ENCODE measurements around the gene PHF12. TPM values are rescaled to one million over a fixed set of nuclear protein-coding genes. Genes with fewer than 3 reads are reported as not detected.

Gene PHF12
- total and polyA plus RNA-seq, 10 of the 15 experiments (the other 5 are each of a cell fraction or from before 2014, with no cell fraction given): 1.3 to 43.9 (median 19.2) TPM

DNA sequence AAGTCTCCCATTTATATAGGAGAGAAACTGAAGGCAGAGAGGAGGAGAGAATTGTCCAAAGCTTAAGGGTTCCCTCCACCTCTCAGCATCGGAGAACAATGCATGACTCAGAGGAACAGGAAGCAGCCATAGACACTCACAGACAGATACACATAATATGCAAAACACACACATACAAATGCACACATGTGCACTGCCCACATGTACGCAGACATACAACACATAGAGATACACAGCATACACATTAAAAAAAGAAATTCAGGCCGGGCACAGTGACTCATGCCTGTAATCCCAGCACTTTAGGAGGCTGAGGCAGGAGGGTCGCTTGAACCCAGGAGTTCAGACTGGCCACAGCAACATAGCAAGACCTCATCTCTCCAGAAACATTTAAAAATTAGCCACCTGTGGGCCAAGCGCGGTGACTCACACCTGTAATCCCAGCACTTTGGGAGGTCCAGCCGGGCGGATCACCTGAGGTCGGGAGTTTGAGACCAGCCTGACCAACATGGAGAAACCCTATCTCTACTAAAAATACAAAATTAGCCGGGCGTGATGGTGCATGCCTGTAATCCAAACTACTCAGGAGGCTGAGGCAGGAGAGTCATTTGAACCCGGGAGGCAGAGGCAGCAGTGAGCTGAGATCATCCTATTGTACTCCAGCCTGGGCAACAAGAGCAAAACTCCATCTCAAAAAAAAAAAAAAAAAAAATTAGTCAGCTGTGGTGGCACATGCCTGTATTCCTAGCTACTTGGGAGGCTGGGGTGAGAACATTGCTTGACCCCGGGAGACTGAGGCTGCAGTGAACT lies 85.2 kb downstream of the PHF12 start:
- ChIA-PET POLR2A (interaction anchor here (0.6 to 1.0 kb wide), 3 partner anchors 23 to 1555 kb away, joined by 3 to 4 read pairs (median 3); partner anchors contain the start of gene FAM222B), RAD21 (ENCODE audit: unreplicated experiment) (interaction anchor here (0.7 to 2.4 kb wide), 4 partner anchors 13 to 139 kb away, joined by 4 to 7 read pairs (median 5); no protein-coding TSS in a partner anchor), SMC1A (ENCODE audit: uncharacterized antibody, unreplicated experiment) (interaction anchor here (0.9 to 4.0 kb wide), 2 partner anchors 27 to 103 kb away, joined by 3 to 19 read pairs; no protein-coding TSS in a partner anchor), CTCF (interaction anchor here (0.7 to 2.2 kb wide), 6 partner anchors 14 to 219 kb away, joined by 3 to 12 read pairs (median 4); no protein-coding TSS in a partner anchor)
- Histone ChIP-seq H2AFZ (ENCODE audit: control insufficient read depth, low read depth, low read length) (peak overlapping the region; percentile 48), H4K20me1 (ENCODE audit: control insufficient read depth, insufficient read depth) (no peaks in the 10 kb centered on the region), H3K27ac (ENCODE audit: control insufficient read depth, insufficient read depth) (peak overlapping the region; percentile 31; the same call in 1 of the 2 replicates), H3K9me3 (replicated peaks; ENCODE audit: control insufficient read depth, insufficient read depth, low read length) (no peaks in the 10 kb centered on the region), H3K36me3 (ENCODE audit: control insufficient read depth in 2 of 2, insufficient read depth in 2 of 2, low read length in 1 of 2) (no peaks in the 10 kb centered on the region; a peak in 1 of 4 replicates), H3K79me2 (ENCODE audit: control insufficient read depth, insufficient read depth, low read length) (no peaks in the 10 kb centered on the region), H3K4me2 (ENCODE audit: control insufficient read depth, insufficient read depth) (peak overlapping the region; percentile 22; the same call in 1 of the 2 replicates), H3K4me3 (no peak overlapping the region), H3K4me1 (ENCODE audit: control insufficient read depth, insufficient read depth, low read length) (peaks cover 13% of the 10 kb centered on the region), H3K9ac (ENCODE audit: control insufficient read depth, insufficient read depth, low read length) (peak overlapping the region; percentile 32), H3K27me3 (replicated peaks in 1 of 2; ENCODE audit: control insufficient read depth in 2 of 2, insufficient read depth in 2 of 2, low read length in 1 of 2) (no peaks in the 10 kb centered on the region)
- FAIRE-seq (peak; percentile 94), ATAC-seq (peak; percentile 91), DNase-seq (ENCODE audit: low read depth, low spot score) (no peak)
- intact Hi-C loops (cut with micrococcal nuclease; ENCODE audit: unreplicated experiment): no loop called here
- no TSS peak for BruUV-seq (replicated peaks)
- in situ Hi-C loops (cut with MboI): no loop called here
- 68% methylated on average over 13 of the region's 13 CpGs for WGBS (ENCODE audit: insufficient coverage, insufficient replicate concordance, low lambda C conversion rate, missing lambda C conversion rate)
- TF ChIP-seq PAX5 (IDR thresholded peaks at IDR 0.05; ENCODE audit: borderline replicate concordance, low read depth, low read length) (no peak), CBX5 (IDR thresholded peaks at IDR 0.05; ENCODE audit: low read depth) (no peak), POLR2AphosphoS5 (IDR thresholded peaks at IDR 0.05; ENCODE audit: low read length) (0 out of 2 replicates have a peak, but pooled peaks have one; percentile 28), MYB (IDR thresholded peaks at IDR 0.05; ENCODE audit: borderline replicate concordance, low read depth, low read length) (no peak), NKRF (conservative IDR thresholded peaks at IDR 0.05) (no peak), MEF2B (IDR thresholded peaks at IDR 0.05; ENCODE audit: partially characterized antibody, poor library complexity, severe bottlenecking) (no peak), JUNB (IDR thresholded peaks at IDR 0.05) (no peak), TCF3 (IDR thresholded peaks at IDR 0.05; ENCODE audit: borderline replicate concordance, insufficient read depth, low read depth, low read length) (no peak), SMAD1 (IDR thresholded peaks at IDR 0.05; ENCODE audit: low read depth, partially characterized antibody) (no peak), RFX5 (IDR thresholded peaks at IDR 0.05; ENCODE audit: low read depth, low read length) (no peak)
- TF ChIP-seq, protein P1, sequence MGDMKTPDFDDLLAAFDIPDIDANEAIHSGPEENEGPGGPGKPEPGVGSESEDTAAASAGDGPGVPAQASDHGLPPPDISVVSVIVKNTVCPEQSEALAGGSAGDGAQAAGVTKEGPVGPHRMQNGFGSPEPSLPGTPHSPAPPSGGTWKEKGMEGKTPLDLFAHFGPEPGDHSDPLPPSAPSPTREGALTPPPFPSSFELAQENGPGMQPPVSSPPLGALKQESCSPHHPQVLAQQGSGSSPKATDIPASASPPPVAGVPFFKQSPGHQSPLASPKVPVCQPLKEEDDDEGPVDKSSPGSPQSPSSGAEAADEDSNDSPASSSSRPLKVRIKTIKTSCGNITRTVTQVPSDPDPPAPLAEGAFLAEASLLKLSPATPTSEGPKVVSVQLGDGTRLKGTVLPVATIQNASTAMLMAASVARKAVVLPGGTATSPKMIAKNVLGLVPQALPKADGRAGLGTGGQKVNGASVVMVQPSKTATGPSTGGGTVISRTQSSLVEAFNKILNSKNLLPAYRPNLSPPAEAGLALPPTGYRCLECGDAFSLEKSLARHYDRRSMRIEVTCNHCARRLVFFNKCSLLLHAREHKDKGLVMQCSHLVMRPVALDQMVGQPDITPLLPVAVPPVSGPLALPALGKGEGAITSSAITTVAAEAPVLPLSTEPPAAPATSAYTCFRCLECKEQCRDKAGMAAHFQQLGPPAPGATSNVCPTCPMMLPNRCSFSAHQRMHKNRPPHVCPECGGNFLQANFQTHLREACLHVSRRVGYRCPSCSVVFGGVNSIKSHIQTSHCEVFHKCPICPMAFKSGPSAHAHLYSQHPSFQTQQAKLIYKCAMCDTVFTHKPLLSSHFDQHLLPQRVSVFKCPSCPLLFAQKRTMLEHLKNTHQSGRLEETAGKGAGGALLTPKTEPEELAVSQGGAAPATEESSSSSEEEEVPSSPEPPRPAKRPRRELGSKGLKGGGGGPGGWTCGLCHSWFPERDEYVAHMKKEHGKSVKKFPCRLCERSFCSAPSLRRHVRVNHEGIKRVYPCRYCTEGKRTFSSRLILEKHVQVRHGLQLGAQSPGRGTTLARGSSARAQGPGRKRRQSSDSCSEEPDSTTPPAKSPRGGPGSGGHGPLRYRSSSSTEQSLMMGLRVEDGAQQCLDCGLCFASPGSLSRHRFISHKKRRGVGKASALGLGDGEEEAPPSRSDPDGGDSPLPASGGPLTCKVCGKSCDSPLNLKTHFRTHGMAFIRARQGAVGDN (IDR thresholded peaks at IDR 0.05): no peak
- TF ChIP-seq, protein P2, sequence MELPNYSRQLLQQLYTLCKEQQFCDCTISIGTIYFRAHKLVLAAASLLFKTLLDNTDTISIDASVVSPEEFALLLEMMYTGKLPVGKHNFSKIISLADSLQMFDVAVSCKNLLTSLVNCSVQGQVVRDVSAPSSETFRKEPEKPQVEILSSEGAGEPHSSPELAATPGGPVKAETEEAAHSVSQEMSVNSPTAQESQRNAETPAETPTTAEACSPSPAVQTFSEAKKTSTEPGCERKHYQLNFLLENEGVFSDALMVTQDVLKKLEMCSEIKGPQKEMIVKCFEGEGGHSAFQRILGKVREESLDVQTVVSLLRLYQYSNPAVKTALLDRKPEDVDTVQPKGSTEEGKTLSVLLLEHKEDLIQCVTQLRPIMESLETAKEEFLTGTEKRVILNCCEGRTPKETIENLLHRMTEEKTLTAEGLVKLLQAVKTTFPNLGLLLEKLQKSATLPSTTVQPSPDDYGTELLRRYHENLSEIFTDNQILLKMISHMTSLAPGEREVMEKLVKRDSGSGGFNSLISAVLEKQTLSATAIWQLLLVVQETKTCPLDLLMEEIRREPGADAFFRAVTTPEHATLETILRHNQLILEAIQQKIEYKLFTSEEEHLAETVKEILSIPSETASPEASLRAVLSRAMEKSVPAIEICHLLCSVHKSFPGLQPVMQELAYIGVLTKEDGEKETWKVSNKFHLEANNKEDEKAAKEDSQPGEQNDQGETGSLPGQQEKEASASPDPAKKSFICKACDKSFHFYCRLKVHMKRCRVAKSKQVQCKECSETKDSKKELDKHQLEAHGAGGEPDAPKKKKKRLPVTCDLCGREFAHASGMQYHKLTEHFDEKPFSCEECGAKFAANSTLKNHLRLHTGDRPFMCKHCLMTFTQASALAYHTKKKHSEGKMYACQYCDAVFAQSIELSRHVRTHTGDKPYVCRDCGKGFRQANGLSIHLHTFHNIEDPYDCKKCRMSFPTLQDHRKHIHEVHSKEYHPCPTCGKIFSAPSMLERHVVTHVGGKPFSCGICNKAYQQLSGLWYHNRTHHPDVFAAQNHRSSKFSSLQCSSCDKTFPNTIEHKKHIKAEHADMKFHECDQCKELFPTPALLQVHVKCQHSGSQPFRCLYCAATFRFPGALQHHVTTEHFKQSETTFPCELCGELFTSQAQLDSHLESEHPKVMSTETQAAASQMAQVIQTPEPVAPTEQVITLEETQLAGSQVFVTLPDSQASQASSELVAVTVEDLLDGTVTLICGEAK (IDR thresholded peaks at IDR 0.05; ENCODE audit: borderline replicate concordance): no peak

Data from GM12878 (cell line).